Thymus (tissue), 11 donors: ENCODE data around the gene RASGRP4. TPM values are rescaled to one million over a fixed set of nuclear protein-coding genes. Genes with fewer than 3 reads are reported as not detected.

Experiments used
- DNase-seq, 9 donors: peaks; one replicate each; pipeline ENCODE4 v3.0.0-alpha.2; 2013; ENCODE audit warnings: low spot score in 9 of 9, low read depth in 6 of 9, missing footprints in 1 of 9
- H3K27ac ChIP-seq, 2 donors: one replicate each; pipeline ENCODE4 v1.5.1; 2013; ENCODE audit warnings: control low read depth in 1 of 2, low read depth in 1 of 2, low read length in 1 of 2, mild to moderate bottlenecking in 1 of 2, moderate library complexity in 1 of 2
- H3K27me3 ChIP-seq, 2 donors: one replicate each; pipeline ENCODE4 v1.5.1; 2013; ENCODE audit warnings: low read length in 1 of 2; ENCODE audit not compliant: control insufficient read depth in 2 of 2, insufficient read depth in 1 of 2
- H3K36me3 ChIP-seq, 2 donors: one replicate each; pipeline ENCODE4 v1.5.1; 2013; ENCODE audit warnings: low read length in 1 of 2, mild to moderate bottlenecking in 1 of 2, moderate library complexity in 1 of 2; ENCODE audit not compliant: control insufficient read depth in 2 of 2, insufficient read depth in 2 of 2
- H3K4me1 ChIP-seq, 2 donors: one replicate each; pipeline ENCODE4 v1.5.1; 2013; ENCODE audit warnings: low read length in 2 of 2; ENCODE audit not compliant: control insufficient read depth in 2 of 2, insufficient read depth in 2 of 2
- H3K4me3 ChIP-seq, 2 donors: one replicate each; pipeline ENCODE4 v1.5.1; 2013; ENCODE audit warnings: low read length in 2 of 2, control low read depth in 1 of 2, mild to moderate bottlenecking in 1 of 2
- H3K9me3 ChIP-seq, 2 donors: one replicate each; pipeline ENCODE4 v1.5.1; 2013; ENCODE audit warnings: low read length in 1 of 2, mild to moderate bottlenecking in 1 of 2; ENCODE audit not compliant: control insufficient read depth in 2 of 2, insufficient read depth in 1 of 2
- WGBS: extraction: QIAGEN DNeasy Blood & Tissue Kit; methylation state at CpG from one replicate; pipeline ENCODE4 v1.1.7; 2013; 5-methylcytosine and 5-hydroxymethylcytosine counted together
- polyA plus RNA-seq: library from polyadenylated mRNA; stranded (reverse); fragments of 200-250 nt; gene quantifications from one replicate; pipeline ENCODE4 v1.2.3, GENCODE V29; 2013
- total RNA-seq: library from RNA; stranded (reverse); fragments of 120-200 nt; gene quantifications from one replicate; pipeline ENCODE4 v1.2.4, GENCODE V29; 2013
- donor health status: healthy.

Gene RASGRP4
- total and polyA plus RNA-seq, 2 donors = 1.1 to 1.7 TPM

- H3K4me1 ChIP-seq = peaks cover 5 to 9% of the 10 kb centered on the region in 2 donors
- 98% methylated on average over 3 of the region's 3 CpGs for WGBS
- no peaks in the 10 kb centered on the region for H3K9me3 ChIP-seq
- no peak overlapping the region for H3K27ac ChIP-seq
- H3K36me3 ChIP-seq = peaks cover 2 to 8% of the 10 kb centered on the region in 2 donors
- H3K27me3 ChIP-seq = peaks cover 22 to 38% of the 10 kb centered on the region in 2 donors
- no peak for DNase-seq
- no peak overlapping the region for H3K4me3 ChIP-seq
These were observed 24.9 kb downstream of the RASGRP4 start for GRCh38 chr19:38401148-38401547.

- Histone ChIP-seq H3K4me3 (no peak overlapping the region), H3K27ac (no peak overlapping the region), H3K9me3 (no peaks in the 10 kb centered on the region), H3K4me1 (peaks cover 5 to 9% of the 10 kb centered on the region in 2 donors), H3K36me3 (peaks cover 2 to 6% of the 10 kb centered on the region in 2 donors), H3K27me3 (peaks cover 30 to 44% of the 10 kb centered on the region in 2 donors)
- no peak for DNase-seq
- 95% methylated on average over 5 of the region's 5 CpGs for WGBS
These were observed 25.7 kb downstream of the RASGRP4 start for GRCh38 chr19:38400361-38400760.

- DNase-seq = no peak
- H3K9me3 ChIP-seq = no peaks in the 10 kb centered on the region
- H3K36me3 ChIP-seq = no peaks in the 10 kb centered on the region
- WGBS = 76% methylated on average over 1 of the region's 1 CpG
- peaks cover 38 to 52% of the 10 kb centered on the region in 2 donors for H3K27me3 ChIP-seq
- H3K27ac ChIP-seq = no peak overlapping the region
- peaks cover 9% of the 10 kb centered on the region in 2 donors for H3K4me1 ChIP-seq
- no peak overlapping the region for H3K4me3 ChIP-seq
These were observed 26.5 kb downstream of the RASGRP4 start for GRCh38 chr19:38399537-38399936.

GRCh38 chr19:38399081-38399480, 26.9 kb downstream of the RASGRP4 start:
- no peak for DNase-seq

GRCh38 chr19:38395381-38396114, 30.5 kb downstream of the RASGRP4 start:
- Histone ChIP-seq H3K27me3 (peaks cover 60 to 88% of the 10 kb centered on the region in 2 donors), H3K4me1 (peaks cover 0 to 5% of the 10 kb centered on the region in 2 donors), H3K4me3 (peak overlapping the region; percentile 10 to 55)

More at GRCh38 chr19:38399081-38399480, 26.9 kb downstream of the RASGRP4 start:
- 73% methylated on average over 9 of the region's 9 CpGs for WGBS
- no peak overlapping the region for H3K27ac ChIP-seq
- H3K4me1 ChIP-seq = peaks cover 6 to 9% of the 10 kb centered on the region in 2 donors
- no peaks in the 10 kb centered on the region for H3K36me3 ChIP-seq
- no peaks in the 10 kb centered on the region for H3K9me3 ChIP-seq
- no peak overlapping the region for H3K4me3 ChIP-seq
- peaks cover 43 to 57% of the 10 kb centered on the region in 2 donors for H3K27me3 ChIP-seq

GRCh38 chr19:38394488-38394887, 31.5 kb downstream of the RASGRP4 start:
- Histone ChIP-seq H3K4me1 (peaks cover 0 to 5% of the 10 kb centered on the region in 2 donors), H3K4me3 (peak overlapping the region in 1 of 2 donors; percentile 34), H3K27me3 (peaks cover 70 to 93% of the 10 kb centered on the region in 2 donors), H3K9me3 (peaks cover 0 to 3% of the 10 kb centered on the region in 2 donors), H3K27ac (no peak overlapping the region), H3K36me3 (no peaks in the 10 kb centered on the region)
- WGBS = 6% methylated on average over 30 of the region's 30 CpGs
- peak in 1 of 9 donors; percentile 60 for DNase-seq

More at GRCh38 chr19:38395381-38396114, 30.5 kb downstream of the RASGRP4 start:
- H3K36me3 ChIP-seq = no peaks in the 10 kb centered on the region
- peak in 2 of 9 donors; percentile 42 to 65 for DNase-seq
- peaks cover 0 to 3% of the 10 kb centered on the region in 2 donors for H3K9me3 ChIP-seq
- WGBS = 7% methylated on average over 86 of the region's 86 CpGs
- H3K27ac ChIP-seq = peak overlapping the region in 1 of 2 donors; percentile 83

- 84% methylated on average over 6 of the region's 6 CpGs for WGBS
These were observed 33.2 kb downstream of the RASGRP4 start for GRCh38 chr19:38392707-38393308.

GRCh38 chr19:38391911-38392464, 34.0 kb downstream of the RASGRP4 start:
- no peak for DNase-seq
- no peak overlapping the region for H3K27ac ChIP-seq
- H3K4me3 ChIP-seq = no peak overlapping the region
- peaks cover 79 to 97% of the 10 kb centered on the region in 2 donors for H3K27me3 ChIP-seq
- no peaks in the 10 kb centered on the region for H3K36me3 ChIP-seq
- H3K4me1 ChIP-seq = peaks cover 13 to 24% of the 10 kb centered on the region in 2 donors
- 75% methylated on average over 8 of the region's 8 CpGs for WGBS
- H3K9me3 ChIP-seq = peaks cover 0 to 6% of the 10 kb centered on the region in 2 donors

More at GRCh38 chr19:38392707-38393308, 33.2 kb downstream of the RASGRP4 start:
- no peak overlapping the region for H3K27ac ChIP-seq
- peaks cover 0 to 6% of the 10 kb centered on the region in 2 donors for H3K9me3 ChIP-seq
- H3K27me3 ChIP-seq = peaks cover 79 to 97% of the 10 kb centered on the region in 2 donors
- no peaks in the 10 kb centered on the region for H3K36me3 ChIP-seq
- DNase-seq = no peak
- peaks cover 5 to 15% of the 10 kb centered on the region in 2 donors for H3K4me1 ChIP-seq
- H3K4me3 ChIP-seq = no peak overlapping the region
